Measurements from ENCODE around the gene ICAM3.

ICAM3 gene

DNA sequence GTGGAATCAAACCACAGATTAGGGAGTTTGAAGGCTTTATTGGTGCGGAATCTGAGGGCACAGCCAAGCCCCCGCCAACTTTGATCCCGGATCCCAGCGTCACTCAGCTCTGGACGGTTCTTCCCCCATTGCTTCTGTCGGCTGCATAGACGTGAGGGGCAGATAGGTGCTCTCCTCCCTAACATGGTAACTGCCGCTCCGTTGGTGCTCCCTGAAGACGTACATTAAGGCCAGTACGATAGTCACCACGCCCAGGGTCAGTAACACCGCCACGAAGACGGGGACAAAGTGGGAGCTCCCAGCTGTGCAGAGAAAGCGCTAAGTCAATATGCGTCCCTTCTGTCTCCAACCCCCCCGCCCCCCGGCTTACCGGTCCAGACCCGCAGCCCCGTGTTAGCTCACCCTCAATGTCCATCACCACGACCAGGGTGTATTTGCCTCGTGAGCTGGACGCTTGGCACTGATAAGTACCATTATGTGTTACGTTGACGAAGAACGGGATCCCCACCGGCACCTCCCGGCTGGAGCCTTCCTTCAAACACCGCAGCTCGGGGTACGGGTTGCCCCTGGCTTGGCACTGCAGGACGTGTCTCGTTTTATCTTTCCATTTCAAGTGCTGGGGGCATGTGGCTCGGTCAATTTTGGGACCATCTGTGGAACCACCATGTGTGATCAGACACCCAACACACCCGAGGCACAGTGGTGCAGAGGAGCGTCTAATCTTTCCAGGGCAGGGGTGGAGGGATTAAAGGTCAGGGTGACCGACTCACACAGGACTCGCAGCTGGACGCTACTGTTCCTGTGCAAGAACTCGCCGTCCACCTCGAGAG, 5.5 kb downstream of the ICAM3 start:
- peak; percentile 13 for DNase-seq (ENCODE audit: low read depth)
- TF ChIP-seq, protein P1, sequence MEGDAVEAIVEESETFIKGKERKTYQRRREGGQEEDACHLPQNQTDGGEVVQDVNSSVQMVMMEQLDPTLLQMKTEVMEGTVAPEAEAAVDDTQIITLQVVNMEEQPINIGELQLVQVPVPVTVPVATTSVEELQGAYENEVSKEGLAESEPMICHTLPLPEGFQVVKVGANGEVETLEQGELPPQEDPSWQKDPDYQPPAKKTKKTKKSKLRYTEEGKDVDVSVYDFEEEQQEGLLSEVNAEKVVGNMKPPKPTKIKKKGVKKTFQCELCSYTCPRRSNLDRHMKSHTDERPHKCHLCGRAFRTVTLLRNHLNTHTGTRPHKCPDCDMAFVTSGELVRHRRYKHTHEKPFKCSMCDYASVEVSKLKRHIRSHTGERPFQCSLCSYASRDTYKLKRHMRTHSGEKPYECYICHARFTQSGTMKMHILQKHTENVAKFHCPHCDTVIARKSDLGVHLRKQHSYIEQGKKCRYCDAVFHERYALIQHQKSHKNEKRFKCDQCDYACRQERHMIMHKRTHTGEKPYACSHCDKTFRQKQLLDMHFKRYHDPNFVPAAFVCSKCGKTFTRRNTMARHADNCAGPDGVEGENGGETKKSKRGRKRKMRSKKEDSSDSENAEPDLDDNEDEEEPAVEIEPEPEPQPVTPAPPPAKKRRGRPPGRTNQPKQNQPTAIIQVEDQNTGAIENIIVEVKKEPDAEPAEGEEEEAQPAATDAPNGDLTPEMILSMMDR (conservative IDR thresholded peaks at IDR 0.05; ENCODE audit: low read depth, low read length), result no peak

DNA sequence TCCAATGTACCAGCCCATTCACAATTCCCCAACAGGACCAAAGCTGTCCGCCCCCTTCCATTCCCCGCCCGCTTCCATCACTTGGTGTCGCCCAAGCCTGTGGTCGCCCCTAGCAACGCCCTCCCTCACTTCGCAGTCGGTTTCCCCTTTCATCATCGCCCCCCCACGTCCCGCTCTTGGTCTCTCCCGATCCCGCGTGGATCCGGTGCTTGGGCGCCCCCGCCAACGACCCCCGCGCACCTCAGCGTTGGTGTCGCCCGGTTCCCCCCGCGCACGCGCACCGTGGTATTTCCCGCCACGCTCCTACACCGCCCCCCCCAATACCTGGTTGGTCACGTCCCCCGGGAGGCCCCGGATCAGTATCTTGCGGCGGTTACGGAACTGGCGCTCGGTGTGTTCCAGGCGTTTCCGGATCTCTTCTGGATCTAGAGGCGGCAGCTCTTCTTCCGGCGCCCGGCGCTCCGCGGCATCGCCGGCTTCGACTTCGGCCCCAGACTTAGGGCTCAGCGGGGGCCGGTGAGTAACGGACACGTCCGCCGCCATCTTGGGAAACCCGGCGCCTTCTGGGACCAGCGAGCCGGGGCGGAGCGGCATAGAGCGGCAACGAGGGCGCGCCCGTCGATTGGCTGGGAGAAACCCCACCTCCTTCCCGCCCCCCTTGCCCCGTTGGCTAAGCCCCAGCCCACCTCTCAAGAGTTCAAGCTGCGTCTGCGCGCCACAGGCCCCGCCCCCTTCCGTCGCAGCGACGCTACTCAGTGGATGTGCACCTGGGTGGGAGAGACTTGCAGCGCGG, 6.3 kb downstream of the ICAM3 start, which contains the start of gene RAVER1:
TSS of gene RAVER1 (minus strand) at position 565 of the 793 bp plus-strand sequence. CDS start at position 543, 22 bp downstream.
- TF ChIP-seq, protein P1 (conservative IDR thresholded peaks at IDR 0.05; ENCODE audit: low read depth, low read length), result no peak
- peak; percentile 99 for DNase-seq (ENCODE audit: low read depth)
- H3K4me3 ChIP-seq (ENCODE audit: low read depth, low read length), result peak within 1 kb of the TSS; percentile 72

More for the DNA sequence above, 5.5 kb downstream of the ICAM3 start:
- peak overlapping the region; percentile 72 for H3K4me3 ChIP-seq (ENCODE audit: low read depth, low read length)

- DNase-seq (ENCODE audit: low read depth), result no peak
- TF ChIP-seq, protein P1 (conservative IDR thresholded peaks at IDR 0.05; ENCODE audit: low read depth, low read length), result peak; percentile 28
- H3K4me3 ChIP-seq (ENCODE audit: low read depth, low read length), result peak overlapping the region; percentile 72
Measured at GRCh38 chr19:10332158-10332964, 7.1 kb downstream of the ICAM3 start.

DNA sequence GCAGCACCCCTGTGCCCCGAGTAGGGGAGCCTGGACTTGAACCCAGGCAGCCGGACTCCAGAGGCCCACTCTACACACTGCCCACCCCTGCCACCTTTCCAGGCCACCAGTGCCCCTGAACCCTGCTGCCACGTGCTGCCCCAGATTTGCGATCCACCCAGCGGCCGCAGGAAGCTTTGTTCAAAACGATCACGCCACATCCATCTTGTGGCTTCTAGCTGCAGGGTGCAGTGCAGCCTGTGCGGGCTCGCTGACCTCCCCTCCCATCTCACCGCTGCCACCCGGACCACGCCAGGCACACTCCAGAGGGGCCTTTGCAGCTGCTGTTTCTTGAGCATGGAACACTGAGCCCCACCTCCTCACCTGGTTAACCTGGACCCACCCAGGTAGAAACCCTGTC, 9.9 kb downstream of the ICAM3 start:
- no peak overlapping the region for H3K4me3 ChIP-seq (ENCODE audit: low read depth, low read length)
- DNase-seq (ENCODE audit: low read depth), result no peak
- TF ChIP-seq, protein P1 (conservative IDR thresholded peaks at IDR 0.05; ENCODE audit: low read depth, low read length), result no peak

- TF ChIP-seq, protein P1 (conservative IDR thresholded peaks at IDR 0.05; ENCODE audit: low read depth, low read length), result no peak
- no peak overlapping the region for H3K4me3 ChIP-seq (ENCODE audit: low read depth, low read length)
- no peak for DNase-seq (ENCODE audit: low read depth)
Measured at GRCh38 chr19:10328558-10329429, 10.6 kb downstream of the ICAM3 start.

- TF ChIP-seq, protein P1 (conservative IDR thresholded peaks at IDR 0.05; ENCODE audit: low read depth, low read length), result no peak
- DNase-seq (ENCODE audit: low read depth), result no peak
Measured at GRCh38 chr19:10327793-10328192, 11.6 kb downstream of the ICAM3 start.

More at GRCh38 chr19:10327793-10328192, 11.6 kb downstream of the ICAM3 start:
- no peak overlapping the region for H3K4me3 ChIP-seq (ENCODE audit: low read depth, low read length)

All from choroid plexus epithelial cell (primary cell).